Measurements from ENCODE around the gene RAB27B. TPM values are rescaled to one million over a fixed set of nuclear protein-coding genes. Genes with fewer than 3 reads are reported as not detected.

Gene RAB27B
- total and polyA plus RNA-seq, 10 of the 15 experiments (the other 5 are each of a cell fraction or from before 2014, with no cell fraction given), result under 0.01 to 0.03 TPM; not detected in 8

GRCh38 chr18:54856105-54856646, 27.9 kb downstream of the RAB27B start:
- POLR2A ChIA-PET, result no interaction called here
- no peak overlapping the region for H3K27ac ChIP-seq (ENCODE audit: control insufficient read depth, insufficient read depth)
- ATAC-seq (no peak), DNase-seq (ENCODE audit: low read depth, low spot score) (no peak), FAIRE-seq (no peak)
- RAD21 ChIA-PET (ENCODE audit: unreplicated experiment), result no interaction called here
- H3K4me3 ChIP-seq, result no peak overlapping the region
- H3K9ac ChIP-seq (ENCODE audit: control insufficient read depth, insufficient read depth, low read length), result no peak overlapping the region
- in situ Hi-C loops (cut with MboI), result no loop called here
- H4K20me1 ChIP-seq (ENCODE audit: control insufficient read depth, insufficient read depth), result no peaks in the 10 kb centered on the region
- H2AFZ ChIP-seq (ENCODE audit: control insufficient read depth, low read depth, low read length), result no peak overlapping the region
- H3K4me2 ChIP-seq (ENCODE audit: control insufficient read depth, insufficient read depth), result no peak overlapping the region
- intact Hi-C loops (cut with micrococcal nuclease; ENCODE audit: unreplicated experiment), result no loop called here
- CTCF ChIA-PET, result no interaction called here
- H3K4me1 ChIP-seq (ENCODE audit: control insufficient read depth, insufficient read depth, low read length), result no peaks in the 10 kb centered on the region
- H3K9me3 ChIP-seq (replicated peaks; ENCODE audit: control insufficient read depth, insufficient read depth, low read length), result no peaks in the 10 kb centered on the region
- TF ChIP-seq, protein P1, sequence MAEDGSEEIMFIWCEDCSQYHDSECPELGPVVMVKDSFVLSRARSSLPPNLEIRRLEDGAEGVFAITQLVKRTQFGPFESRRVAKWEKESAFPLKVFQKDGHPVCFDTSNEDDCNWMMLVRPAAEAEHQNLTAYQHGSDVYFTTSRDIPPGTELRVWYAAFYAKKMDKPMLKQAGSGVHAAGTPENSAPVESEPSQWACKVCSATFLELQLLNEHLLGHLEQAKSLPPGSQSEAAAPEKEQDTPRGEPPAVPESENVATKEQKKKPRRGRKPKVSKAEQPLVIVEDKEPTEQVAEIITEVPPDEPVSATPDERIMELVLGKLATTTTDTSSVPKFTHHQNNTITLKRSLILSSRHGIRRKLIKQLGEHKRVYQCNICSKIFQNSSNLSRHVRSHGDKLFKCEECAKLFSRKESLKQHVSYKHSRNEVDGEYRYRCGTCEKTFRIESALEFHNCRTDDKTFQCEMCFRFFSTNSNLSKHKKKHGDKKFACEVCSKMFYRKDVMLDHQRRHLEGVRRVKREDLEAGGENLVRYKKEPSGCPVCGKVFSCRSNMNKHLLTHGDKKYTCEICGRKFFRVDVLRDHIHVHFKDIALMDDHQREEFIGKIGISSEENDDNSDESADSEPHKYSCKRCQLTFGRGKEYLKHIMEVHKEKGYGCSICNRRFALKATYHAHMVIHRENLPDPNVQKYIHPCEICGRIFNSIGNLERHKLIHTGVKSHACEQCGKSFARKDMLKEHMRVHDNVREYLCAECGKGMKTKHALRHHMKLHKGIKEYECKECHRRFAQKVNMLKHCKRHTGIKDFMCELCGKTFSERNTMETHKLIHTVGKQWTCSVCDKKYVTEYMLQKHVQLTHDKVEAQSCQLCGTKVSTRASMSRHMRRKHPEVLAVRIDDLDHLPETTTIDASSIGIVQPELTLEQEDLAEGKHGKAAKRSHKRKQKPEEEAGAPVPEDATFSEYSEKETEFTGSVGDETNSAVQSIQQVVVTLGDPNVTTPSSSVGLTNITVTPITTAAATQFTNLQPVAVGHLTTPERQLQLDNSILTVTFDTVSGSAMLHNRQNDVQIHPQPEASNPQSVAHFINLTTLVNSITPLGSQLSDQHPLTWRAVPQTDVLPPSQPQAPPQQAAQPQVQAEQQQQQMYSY (CRISPR knock-in tag; IDR thresholded peaks at IDR 0.05), result no peak
- TF ChIP-seq IKZF2 (IDR thresholded peaks at IDR 0.05) (no peak), MEF2A (IDR thresholded peaks at IDR 0.05; ENCODE audit: insufficient read depth, low read depth, low read length) (no peak), ASH2L (IDR thresholded peaks at IDR 0.05; ENCODE audit: borderline replicate concordance, low read depth) (no peak), MXI1 (IDR thresholded peaks at IDR 0.05; ENCODE audit: low read depth, low read length) (no peak), HDAC2 (IDR thresholded peaks at IDR 0.05) (no peak), HDGF (IDR thresholded peaks at IDR 0.05) (no peak), STAT3 (IDR thresholded peaks at IDR 0.05; ENCODE audit: low read depth, low read length) (no peak), SUPT20H (IDR thresholded peaks at IDR 0.05; ENCODE audit: borderline replicate concordance, control insufficient read depth, low read depth, low read length) (no peak), JUND (IDR thresholded peaks at IDR 0.05; ENCODE audit: low read depth, low read length) (no peak), ZNF384 (IDR thresholded peaks at IDR 0.05; ENCODE audit: borderline replicate concordance, low read depth, low read length) (no peak), BCL3 (IDR thresholded peaks at IDR 0.05; ENCODE audit: borderline replicate concordance, insufficient read depth, low read depth, low read length, poor library complexity, severe bottlenecking) (no peak)
- TF ChIP-seq, protein P2, sequence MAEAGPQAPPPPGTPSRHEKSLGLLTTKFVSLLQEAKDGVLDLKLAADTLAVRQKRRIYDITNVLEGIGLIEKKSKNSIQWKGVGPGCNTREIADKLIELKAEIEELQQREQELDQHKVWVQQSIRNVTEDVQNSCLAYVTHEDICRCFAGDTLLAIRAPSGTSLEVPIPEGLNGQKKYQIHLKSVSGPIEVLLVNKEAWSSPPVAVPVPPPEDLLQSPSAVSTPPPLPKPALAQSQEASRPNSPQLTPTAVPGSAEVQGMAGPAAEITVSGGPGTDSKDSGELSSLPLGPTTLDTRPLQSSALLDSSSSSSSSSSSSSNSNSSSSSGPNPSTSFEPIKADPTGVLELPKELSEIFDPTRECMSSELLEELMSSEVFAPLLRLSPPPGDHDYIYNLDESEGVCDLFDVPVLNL (IDR thresholded peaks at IDR 0.05; ENCODE audit: low read depth, low read length), result no peak
- H3K27me3 ChIP-seq (replicated peaks in 1 of 2; ENCODE audit: control insufficient read depth in 2 of 2, insufficient read depth in 2 of 2, low read length in 1 of 2), result no peaks in the 10 kb centered on the region
- H3K79me2 ChIP-seq (ENCODE audit: control insufficient read depth, insufficient read depth, low read length), result no peaks in the 10 kb centered on the region
- 0% methylated on average over 2 of the region's 2 CpGs for WGBS (ENCODE audit: insufficient coverage, insufficient replicate concordance, low lambda C conversion rate, missing lambda C conversion rate)
- no peaks in the 10 kb centered on the region for H3K36me3 ChIP-seq (ENCODE audit: control insufficient read depth in 2 of 2, insufficient read depth in 2 of 2, low read length in 1 of 2)
- BruUV-seq (replicated peaks), result no TSS peak
- SMC1A ChIA-PET (ENCODE audit: uncharacterized antibody, unreplicated experiment), result no interaction called here
